GM12874 (cell line): ENCODE results near the gene HNF4A.
A peak's percentile ranks its signal among the peaks of the same experiment; 100 is the strongest.

Experiments
- CTCF ChIP-seq: IDR thresholded peaks from 2 replicates; pipeline ENCODE4 v1.5.1; 2011; ENCODE audit warnings: low read depth, mild to moderate bottlenecking, control low read depth, low read length, moderate library complexity; ENCODE audit not compliant: insufficient read depth

The HNF4A gene

GRCh38 chr20:44448753-44449546 lies 93.5 kb downstream of the HNF4A start:
- TF ChIP-seq CTCF: peak; percentile 49

- TF ChIP-seq CTCF: no peak
Measured at GRCh38 chr20:44449864-44450263, 94.4 kb downstream of the HNF4A start.

GRCh38 chr20:44450281-44450889 lies 94.9 kb downstream of the HNF4A start:
- no peak for TF ChIP-seq CTCF

- no peak for TF ChIP-seq CTCF
Measured at GRCh38 chr20:44450903-44451450, 95.5 kb downstream of the HNF4A start.

- no peak for TF ChIP-seq CTCF
Measured at GRCh38 chr20:44454306-44454963, 98.9 kb downstream of the HNF4A start.

GRCh38 chr20:44455126-44455525 lies 99.6 kb downstream of the HNF4A start:
- TF ChIP-seq CTCF: no peak

GRCh38 chr20:44456611-44457010 lies 101.1 kb downstream of the HNF4A start:
- no peak for TF ChIP-seq CTCF
